A549 treated with ZK216348 at 1 μM for 4 hours (cell line): ENCODE data around the gene C2. TPM values are rescaled to one million over a fixed set of nuclear protein-coding genes. Genes with fewer than 3 reads are reported as not detected.

ENCODE experiments used
- total RNA-seq: library from RNA; stranded (reverse); fragments of 200-300 nt; extraction: Qiagen RNA extraction; gene quantifications from 5 replicates; pipeline ENCODE4 v1.2.3, GENCODE V29; 2022; ENCODE audit warnings: low read depth

The C2 gene
- total RNA-seq, result 0.33 to 0.47 TPM in 2 of 5 replicates, not detected in the others

DNA sequence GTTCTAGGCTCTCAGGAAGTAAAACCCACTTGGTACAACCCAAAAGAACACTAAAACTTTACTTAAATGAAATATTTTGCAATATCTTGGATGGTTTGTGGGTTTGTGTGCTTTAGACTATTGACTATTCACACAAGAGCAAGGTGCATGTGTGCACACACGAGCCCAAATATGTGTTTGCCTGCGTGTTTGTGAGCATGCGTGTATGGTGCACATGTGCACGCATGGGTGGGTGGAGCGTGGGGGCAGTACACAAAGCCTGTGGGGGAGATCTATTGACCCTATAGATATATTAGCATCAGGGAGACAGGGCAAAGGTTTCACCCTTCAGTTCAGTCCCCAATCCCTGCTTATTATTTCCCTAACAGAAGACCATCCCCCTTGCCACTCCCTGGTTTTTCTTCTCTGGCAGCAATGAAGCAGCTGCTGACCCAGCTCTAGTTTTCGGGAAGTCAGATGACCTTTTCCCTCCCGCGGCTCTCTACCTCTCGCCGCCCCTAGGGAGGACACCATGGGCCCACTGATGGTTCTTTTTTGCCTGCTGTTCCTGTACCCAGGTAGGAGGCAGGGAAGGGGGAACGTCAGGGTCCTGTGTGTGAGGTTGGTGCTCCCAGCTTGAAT is at the start of gene C2:
Gene C2, plus strand, starts transcription at position 476 of the 621 bp plus-strand sequence. Its CDS starts 36 bp downstream, at position 512.

DNA sequence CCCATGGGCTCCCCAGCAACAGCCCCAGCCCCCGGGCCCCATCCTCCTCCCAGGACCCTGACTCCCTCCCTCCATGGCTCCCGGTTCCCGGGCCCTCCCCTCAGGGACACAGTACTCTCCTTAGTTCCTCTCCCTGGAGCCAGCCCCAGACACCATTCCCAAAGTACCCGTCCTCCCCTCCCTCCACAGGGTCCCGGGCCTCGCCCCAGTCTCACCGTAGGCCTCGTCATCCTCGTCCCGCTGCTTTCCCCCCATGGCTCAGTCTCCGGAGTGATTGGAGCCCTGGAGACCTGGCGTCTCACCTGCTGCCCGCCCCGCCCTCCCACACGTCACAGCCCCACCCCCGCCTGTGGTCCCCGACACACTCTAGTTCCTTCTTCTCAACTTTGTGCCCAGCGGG is 48.8 kb upstream of the C2 start, which contains the start of gene SLC44A4:
Gene SLC44A4, minus strand, starts transcription at position 272 of the 400 bp plus-strand sequence. Its CDS starts 17 bp downstream, at position 255.

DNA sequence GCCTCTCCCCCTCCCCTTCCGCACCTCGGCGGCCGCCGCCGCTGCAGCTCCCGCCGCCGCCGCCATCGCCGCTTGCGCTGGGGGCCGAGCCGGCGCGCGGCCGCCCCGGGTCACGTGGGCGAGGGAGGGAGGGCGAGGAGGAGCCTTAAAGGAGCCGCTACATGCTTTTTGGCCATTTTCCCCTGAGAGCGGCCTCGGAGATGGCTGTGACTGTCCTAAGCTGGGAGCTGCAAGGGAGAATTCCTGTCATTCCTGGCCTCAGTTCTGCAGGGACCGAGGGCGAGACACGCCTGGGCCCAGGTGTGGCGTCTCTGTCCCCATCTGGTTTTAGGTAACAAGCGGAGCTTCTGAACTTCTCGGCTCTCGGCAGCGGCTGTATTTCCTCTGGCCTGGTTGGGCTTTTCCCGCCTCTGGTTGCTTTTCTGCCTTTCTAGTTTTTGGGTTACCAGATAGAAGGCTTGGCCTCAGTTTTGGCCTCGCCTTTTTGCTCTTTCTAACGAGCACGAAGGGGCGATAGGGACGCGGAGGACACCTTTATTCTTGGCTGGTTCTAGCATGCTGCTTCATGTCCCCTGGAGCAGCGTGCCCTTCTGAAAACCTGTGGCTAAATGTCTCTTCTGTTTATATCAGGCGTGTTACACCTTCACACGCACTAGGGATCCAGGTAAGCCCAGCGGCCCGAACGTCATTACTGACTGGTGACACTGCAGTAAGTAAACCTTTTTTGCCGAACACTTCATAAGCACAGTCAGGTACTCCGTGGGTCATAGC is 29.7 kb upstream of the C2 start, which contains the start of gene EHMT2:
Gene EHMT2, minus strand, starts transcription at position 87 of the 771 bp plus-strand sequence. Its CDS starts 21 bp downstream, at position 66.

DNA sequence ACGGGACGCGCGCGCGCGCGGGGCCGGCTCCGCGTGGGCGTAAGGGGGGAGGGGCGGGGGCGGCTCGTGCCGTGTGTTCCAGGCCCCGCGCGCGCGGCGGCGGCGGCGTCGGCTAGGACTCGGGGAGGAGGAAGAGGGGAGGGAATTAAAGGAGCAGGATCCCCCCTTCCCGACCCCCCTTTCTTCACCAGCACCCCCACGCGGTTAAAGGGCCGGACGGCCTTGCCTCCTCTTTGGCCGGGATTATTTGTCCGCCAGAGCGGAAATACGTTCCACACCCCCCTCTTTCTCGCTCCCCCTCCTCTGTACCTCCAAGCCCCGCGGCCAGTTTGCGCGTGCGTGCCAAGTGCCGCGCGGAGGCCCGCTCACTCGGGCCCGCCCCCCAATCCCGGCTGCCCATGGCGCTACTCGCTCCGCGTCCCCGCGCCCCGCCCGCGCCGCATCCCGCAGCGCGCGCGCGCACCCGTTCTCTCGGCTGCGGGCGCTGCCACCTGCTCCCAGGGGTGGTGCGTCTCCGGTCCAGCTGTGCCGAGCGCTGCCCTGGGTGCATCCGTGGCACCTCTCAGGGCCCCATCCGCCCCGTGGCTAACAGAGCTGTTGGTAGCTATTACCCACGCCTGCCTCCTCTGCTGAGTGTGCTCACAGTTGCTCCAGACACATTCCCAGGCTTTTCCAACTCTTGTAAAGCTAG is 25.4 kb upstream of the C2 start, which contains the start of gene ZBTB12:
Gene ZBTB12, minus strand, starts transcription at position 134 of the 691 bp plus-strand sequence. CDS start 781 bp downstream, outside the sequence.

DNA sequence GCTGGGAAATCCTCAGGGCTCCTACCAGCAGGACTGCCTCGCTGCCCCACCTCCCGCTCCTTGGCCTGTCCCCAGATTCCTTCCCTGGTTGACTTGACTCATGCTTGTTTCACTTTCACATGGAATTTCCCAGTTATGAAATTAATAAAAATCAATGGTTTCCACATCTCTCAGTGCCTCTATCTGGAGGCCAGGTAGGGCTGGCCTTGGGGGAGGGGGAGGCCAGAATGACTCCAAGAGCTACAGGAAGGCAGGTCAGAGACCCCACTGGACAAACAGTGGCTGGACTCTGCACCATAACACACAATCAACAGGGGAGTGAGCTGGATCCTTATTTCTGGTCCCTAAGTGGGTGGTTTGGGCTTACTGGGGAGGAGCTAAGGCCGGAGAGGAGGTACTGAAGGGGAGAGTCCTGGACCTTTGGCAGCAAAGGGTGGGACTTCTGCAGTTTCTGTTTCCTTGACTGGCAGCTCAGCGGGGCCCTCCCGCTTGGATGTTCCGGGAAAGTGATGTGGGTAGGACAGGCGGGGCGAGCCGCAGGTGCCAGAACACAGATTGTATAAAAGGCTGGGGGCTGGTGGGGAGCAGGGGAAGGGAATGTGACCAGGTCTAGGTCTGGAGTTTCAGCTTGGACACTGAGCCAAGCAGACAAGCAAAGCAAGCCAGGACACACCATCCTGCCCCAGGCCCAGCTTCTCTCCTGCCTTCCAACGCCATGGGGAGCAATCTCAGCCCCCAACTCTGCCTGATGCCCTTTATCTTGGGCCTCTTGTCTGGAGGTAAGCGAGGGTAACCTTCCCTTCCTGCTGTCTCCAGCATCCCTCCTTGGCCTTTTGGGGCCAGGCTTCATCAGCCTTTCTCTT is 18.2 kb downstream of the C2 start, which contains the start of gene CFB:
Gene CFB, plus strand, starts transcription at position 589 of the 863 bp plus-strand sequence. Its CDS starts 127 bp downstream, at position 716.

DNA sequence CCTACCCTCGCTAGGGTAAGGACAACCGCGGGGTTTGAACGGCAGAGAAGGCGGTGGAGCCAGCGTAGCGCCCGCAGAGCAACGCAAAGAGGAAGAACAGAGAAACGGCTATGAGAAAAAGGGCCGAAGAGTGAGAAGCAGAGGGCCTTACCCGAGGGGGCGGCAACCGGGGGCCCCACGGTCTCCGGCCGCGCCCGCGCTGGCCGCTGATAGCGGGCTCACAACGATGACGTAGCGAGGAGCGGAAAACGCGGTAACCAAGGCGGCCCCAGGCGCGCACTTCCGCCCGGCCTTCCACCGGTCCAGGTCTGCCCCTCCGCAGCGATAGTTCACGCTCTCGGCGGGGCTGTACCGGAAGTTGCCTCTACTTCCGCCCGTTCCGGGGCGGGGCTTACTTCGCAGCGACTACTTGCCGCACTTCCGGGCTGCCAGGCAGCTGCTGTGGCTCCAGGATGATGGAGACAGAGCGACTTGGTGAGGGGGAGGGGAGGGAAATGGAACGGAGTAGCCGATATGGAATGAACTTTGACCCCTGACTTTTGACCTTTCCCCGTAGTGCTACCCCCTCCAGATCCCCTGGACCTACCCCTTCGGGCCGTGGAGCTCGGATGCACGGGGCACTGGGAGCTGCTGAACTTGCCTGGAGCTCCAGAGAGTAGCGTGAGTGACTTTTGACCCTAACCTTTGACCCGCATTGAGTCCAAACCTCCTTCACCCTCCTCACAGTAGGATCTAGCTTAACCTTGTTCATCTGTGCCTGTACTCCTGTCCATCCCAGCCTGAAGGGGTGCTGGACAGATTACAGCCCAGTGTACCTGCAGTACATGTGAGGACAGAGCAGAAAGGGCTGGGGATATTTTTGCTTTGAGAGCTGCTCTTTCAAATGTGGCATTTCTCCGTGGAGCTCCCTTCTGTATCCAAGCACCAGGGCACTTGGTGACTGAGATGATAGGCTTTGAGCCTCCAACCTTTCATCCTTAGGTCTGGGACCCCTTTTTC is 31.5 kb downstream of the C2 start, which contains the start of the genes NELFE and SKIC2:
Gene NELFE, minus strand, starts transcription at position 231 of the 999 bp plus-strand sequence. CDS start 525 bp downstream, outside the sequence.
Gene SKIC2, plus strand, starts transcription at position 435 of the 999 bp plus-strand sequence. Its CDS starts 18 bp downstream, at position 453.

DNA sequence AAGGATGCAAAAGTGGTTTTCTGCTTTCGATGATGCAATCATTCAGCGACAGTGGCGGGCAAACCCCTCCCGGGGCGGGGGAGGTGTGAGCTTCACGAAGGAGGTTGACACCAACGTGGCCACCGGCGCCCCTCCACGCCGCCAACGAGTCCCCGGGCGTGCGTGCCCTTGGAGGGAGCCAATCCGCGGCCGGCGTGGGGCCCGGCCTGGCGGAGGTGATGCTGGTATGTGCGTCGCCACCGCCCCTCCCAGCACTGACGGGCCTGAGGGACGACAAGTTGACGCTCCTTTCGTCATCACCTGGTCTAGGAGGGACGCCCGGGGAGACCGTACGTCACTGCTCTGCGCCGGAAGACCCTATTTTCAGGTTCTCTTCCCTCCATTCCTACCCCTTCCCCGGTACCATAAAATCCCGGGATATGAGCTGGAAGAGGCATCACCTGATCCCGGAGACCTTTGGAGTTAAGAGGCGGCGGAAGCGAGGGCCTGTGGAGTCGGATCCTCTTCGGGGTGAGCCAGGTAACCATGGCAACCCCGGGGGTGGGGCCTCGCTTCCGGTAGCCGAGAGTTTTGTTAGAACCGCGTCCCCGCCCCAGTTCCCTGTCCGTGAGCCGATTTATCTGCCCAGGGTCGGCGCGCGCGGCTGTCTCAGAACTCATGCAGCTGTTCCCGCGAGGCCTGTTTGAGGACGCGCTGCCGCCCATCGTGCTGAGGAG is 44.6 kb downstream of the C2 start, which contains the start of gene DXO:
Gene DXO, minus strand, starts transcription at position 146 of the 716 bp plus-strand sequence. CDS start 463 bp downstream, outside the sequence.

DNA sequence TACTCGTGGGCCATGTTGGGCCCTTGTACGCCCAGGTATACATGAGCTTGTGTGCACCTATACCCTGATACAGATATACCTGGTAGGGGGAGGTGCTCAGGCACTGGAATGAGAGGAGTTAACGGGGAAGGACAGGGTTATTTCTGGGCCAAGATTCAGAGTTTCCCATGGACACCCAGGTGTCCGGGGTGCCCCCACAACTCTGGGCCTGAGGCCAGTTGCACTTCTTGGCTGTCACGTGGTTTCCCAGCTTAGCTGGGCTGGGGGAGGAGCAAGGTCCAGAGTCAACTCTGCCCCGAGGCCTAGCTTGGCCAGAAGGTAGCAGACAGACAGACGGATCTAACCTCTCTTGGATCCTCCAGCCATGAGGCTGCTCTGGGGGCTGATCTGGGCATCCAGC is 54.2 kb downstream of the C2 start, which contains the start of gene C4A:
Gene C4A, plus strand, starts transcription at position 314 of the 400 bp plus-strand sequence. Its CDS starts 51 bp downstream, at position 365.

Other genes with a start within 250 kb of the C2 start
- gene LY6G5C, start 246.7 kb upstream of the C2 start, total RNA-seq, result 1.1 to 1.6 TPM (median 1.5 TPM) in 5 replicates
- 13.2 to 19.1 TPM (median 17.6 TPM) in 5 replicates for gene ABHD16A, start 224.4 kb upstream of the C2 start, total RNA-seq
- gene LY6G6F, start 220.9 kb upstream of the C2 start, total RNA-seq, result not detected in 5 replicates
- not detected in 5 replicates for gene LY6G6D, start 212.4 kb upstream of the C2 start, total RNA-seq
- 0.20 to 0.42 TPM (median 0.29 TPM) in 3 of 5 replicates, not detected in the others for gene LY6G6C, start 206.0 kb upstream of the C2 start, total RNA-seq
- gene MPIG6B, start 204.3 kb upstream of the C2 start, total RNA-seq, result not detected in 5 replicates
- 27.1 to 32.0 TPM (median 31.7 TPM) in 5 replicates for gene DDAH2, start 198.4 kb upstream of the C2 start, total RNA-seq
- 433 to 509 TPM (median 491 TPM) in 5 replicates for gene CLIC1, start 191.2 kb upstream of the C2 start, total RNA-seq
- 13.3 to 18.7 TPM (median 13.6 TPM) in 5 replicates for gene MSH5, start 187.7 kb upstream of the C2 start, total RNA-seq
- 3.7 to 5.9 TPM (median 4.9 TPM) in 5 replicates for gene SAPCD1, start 165.1 kb upstream of the C2 start, total RNA-seq
- gene VWA7, start 150.4 kb upstream of the C2 start, total RNA-seq, result 0.53 to 2.7 TPM (median 1.1 TPM) in 5 replicates
- 43.4 to 61.7 TPM (median 60.4 TPM) in 5 replicates for gene VARS1, start 132.0 kb upstream of the C2 start, total RNA-seq
- gene LSM2, start 120.8 kb upstream of the C2 start, total RNA-seq, result 52.1 to 67.9 TPM (median 59.7 TPM) in 5 replicates
- gene HSPA1L, start 112.4 kb upstream of the C2 start, total RNA-seq, result 1.4 to 2.2 TPM (median 1.9 TPM) in 5 replicates
- 129 to 401 TPM (median 295 TPM) in 5 replicates for gene HSPA1A, start 112.2 kb upstream of the C2 start, total RNA-seq
- 78.0 to 284 TPM (median 227 TPM) in 5 replicates for gene HSPA1B, start 100.0 kb upstream of the C2 start, total RNA-seq
- 20.9 to 35.3 TPM (median 29.4 TPM) in 5 replicates for gene NEU1, start 64.9 kb upstream of the C2 start, total RNA-seq
- 0.18 to 0.50 TPM (median 0.29 TPM) in 3 of 5 replicates, not detected in the others for gene SLC44A4, start 48.7 kb upstream of the C2 start, total RNA-seq
- gene EHMT2, start 30.0 kb upstream of the C2 start, total RNA-seq, result 17.2 to 32.6 TPM (median 30.9 TPM) in 5 replicates
- 2.0 to 5.0 TPM (median 4.5 TPM) in 5 replicates for gene ZBTB12, start 25.6 kb upstream of the C2 start, total RNA-seq
- gene CFB, start 18.4 kb downstream of the C2 start, total RNA-seq, result 1.6 to 3.2 TPM (median 2.0 TPM) in 5 replicates
- 75.5 to 91.9 TPM (median 81.9 TPM) in 5 replicates for gene NELFE, start 31.3 kb downstream of the C2 start, total RNA-seq
- gene SKIC2, start 31.5 kb downstream of the C2 start, total RNA-seq, result 15.8 to 30.9 TPM (median 25.7 TPM) in 5 replicates
- gene DXO, start 44.4 kb downstream of the C2 start, total RNA-seq, result 10.6 to 14.3 TPM (median 12.1 TPM) in 5 replicates
- 0.94 to 1.5 TPM (median 1.5 TPM) in 5 replicates for gene C4A, start 54.3 kb downstream of the C2 start, total RNA-seq
- 0.69 to 1.5 TPM (median 1.3 TPM) in 5 replicates for gene C4B, start 87.1 kb downstream of the C2 start, total RNA-seq
- gene CYP21A2, start 110.7 kb downstream of the C2 start, total RNA-seq, result not detected in 5 replicates
- gene TNXB, start 181.6 kb downstream of the C2 start, total RNA-seq, result 0.14 to 0.86 TPM (median 0.57 TPM) in 5 replicates
- 21.0 to 37.0 TPM (median 35.3 TPM) in 5 replicates for gene ATF6B, start 200.5 kb downstream of the C2 start, total RNA-seq
- gene FKBPL, start 202.6 kb downstream of the C2 start, total RNA-seq, result 6.0 to 8.2 TPM (median 6.7 TPM) in 5 replicates
- 0.47 to 0.95 TPM (median 0.68 TPM) in 5 replicates for gene PRRT1, start 224.2 kb downstream of the C2 start, total RNA-seq
- 6.1 to 9.5 TPM (median 8.4 TPM) in 5 replicates for gene PPT2, start 226.4 kb downstream of the C2 start, total RNA-seq
- gene EGFL8, start 236.9 kb downstream of the C2 start, total RNA-seq, result 1.3 to 1.9 TPM (median 1.7 TPM) in 5 replicates
- gene AGPAT1, start 248.4 kb downstream of the C2 start, total RNA-seq, result 29.1 to 41.4 TPM (median 40.8 TPM) in 5 replicates